C4-2B (cell line): ENCODE data around the gene MEGF11.

Experiments used
- CTCF ChIP-seq: fragments of 450-650 bp; conservative IDR thresholded peaks from 2 replicates; pipeline ENCODE4 v1.5.1; 2017; ENCODE audit warnings: mild to moderate bottlenecking
- ZFX ChIP-seq: fragments of 450-650 bp; IDR thresholded peaks from 2 replicates; pipeline ENCODE4 v1.6.1; 2017

GRCh38 chr15:65917936-65918335 is 335.6 kb downstream of the MEGF11 start:
- no peak for TF ChIP-seq CTCF
- TF ChIP-seq ZFX, result no peak
